ENCODE measurements around the gene CHST6. TPM values are rescaled to one million over a fixed set of nuclear protein-coding genes. Genes with fewer than 3 reads are reported as not detected.
A peak's percentile ranks its signal among the peaks of the same experiment; 100 is the strongest.

Gene CHST6
- total RNA-seq, 1 experiment from 2014 or later: 0.91 TPM

DNA sequence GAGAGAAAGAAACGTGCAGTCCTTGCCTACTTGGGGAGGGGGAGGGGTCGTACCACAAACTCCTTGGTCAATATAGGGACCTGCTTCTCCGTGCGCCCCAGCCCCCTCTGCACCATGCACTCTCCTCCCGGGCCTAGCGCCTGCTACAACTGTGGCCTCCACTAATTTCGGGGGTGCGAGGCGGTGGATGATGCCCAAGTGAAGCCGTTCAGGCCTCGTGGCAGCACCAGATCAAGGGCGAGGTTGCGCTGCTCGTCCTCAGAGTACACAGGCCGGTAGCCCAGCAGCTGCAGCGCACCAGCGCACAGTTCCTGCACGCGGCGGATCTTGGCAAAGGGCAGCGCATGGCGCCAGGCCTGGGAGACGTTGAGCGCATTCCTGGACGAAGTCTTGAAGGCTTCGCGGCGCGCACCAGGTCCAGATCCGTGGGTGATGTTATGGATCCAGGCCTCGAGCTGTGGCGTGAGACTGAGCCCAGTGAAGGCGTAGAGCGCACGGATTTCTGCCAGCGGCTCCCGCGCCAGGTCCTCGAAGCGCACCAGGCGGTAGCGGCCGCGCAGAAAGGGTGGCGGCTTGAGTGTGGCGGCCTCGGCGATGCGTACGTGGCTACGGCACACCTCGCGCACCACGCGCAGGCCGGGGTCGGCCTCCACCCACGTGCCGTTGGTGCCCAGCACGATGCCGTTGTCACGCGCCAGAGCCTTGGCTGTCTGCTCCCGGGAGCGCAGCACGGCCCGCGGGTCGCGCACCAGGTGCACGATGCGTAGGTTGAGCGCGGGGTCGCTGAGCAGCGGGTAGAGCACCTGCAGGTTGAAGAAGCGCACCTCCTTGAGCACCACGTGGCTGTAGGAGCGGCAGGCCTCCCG, 16.5 kb downstream of the CHST6 start:
- H4K20me1 ChIP-seq (ENCODE audit: low read length): no peaks in the 10 kb centered on the region
- no peak overlapping the region for H2AFZ ChIP-seq (ENCODE audit: low read length)
- no peaks in the 10 kb centered on the region for H3F3A ChIP-seq (ENCODE audit: low read length, unreplicated experiment)
- no peak overlapping the region for H3K9ac ChIP-seq (ENCODE audit: low read length)
- POLR2A ChIA-PET (ENCODE audit: unreplicated experiment): no interaction called here
- no TSS peak for BruUV-seq (replicated peaks)
- ATAC-seq: no peak
- DNase-seq: no peak
- H3K36me3 ChIP-seq (ENCODE audit: low read depth, low read length): no peaks in the 10 kb centered on the region
- TF ChIP-seq, protein P1, sequence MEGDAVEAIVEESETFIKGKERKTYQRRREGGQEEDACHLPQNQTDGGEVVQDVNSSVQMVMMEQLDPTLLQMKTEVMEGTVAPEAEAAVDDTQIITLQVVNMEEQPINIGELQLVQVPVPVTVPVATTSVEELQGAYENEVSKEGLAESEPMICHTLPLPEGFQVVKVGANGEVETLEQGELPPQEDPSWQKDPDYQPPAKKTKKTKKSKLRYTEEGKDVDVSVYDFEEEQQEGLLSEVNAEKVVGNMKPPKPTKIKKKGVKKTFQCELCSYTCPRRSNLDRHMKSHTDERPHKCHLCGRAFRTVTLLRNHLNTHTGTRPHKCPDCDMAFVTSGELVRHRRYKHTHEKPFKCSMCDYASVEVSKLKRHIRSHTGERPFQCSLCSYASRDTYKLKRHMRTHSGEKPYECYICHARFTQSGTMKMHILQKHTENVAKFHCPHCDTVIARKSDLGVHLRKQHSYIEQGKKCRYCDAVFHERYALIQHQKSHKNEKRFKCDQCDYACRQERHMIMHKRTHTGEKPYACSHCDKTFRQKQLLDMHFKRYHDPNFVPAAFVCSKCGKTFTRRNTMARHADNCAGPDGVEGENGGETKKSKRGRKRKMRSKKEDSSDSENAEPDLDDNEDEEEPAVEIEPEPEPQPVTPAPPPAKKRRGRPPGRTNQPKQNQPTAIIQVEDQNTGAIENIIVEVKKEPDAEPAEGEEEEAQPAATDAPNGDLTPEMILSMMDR (conservative IDR thresholded peaks at IDR 0.05; ENCODE audit: low read depth, low read length): no peak
- H3K4me2 ChIP-seq (ENCODE audit: low read length): peak overlapping the region; percentile 53; the same call in 1 of the 2 replicates
- no peaks in the 10 kb centered on the region for H3K9me3 ChIP-seq (ENCODE audit: low read length)
- H3K27me3 ChIP-seq (ENCODE audit: low read length): no peaks in the 10 kb centered on the region
- no peak overlapping the region for H3K4me3 ChIP-seq (ENCODE audit: low read length)
- H3K27ac ChIP-seq (ENCODE audit: low read length): no peak overlapping the region
- CTCF ChIA-PET: no interaction called here
- no peaks in the 10 kb centered on the region for H3K79me2 ChIP-seq (ENCODE audit: low read length)
- H3K9me2 ChIP-seq (replicated peaks; ENCODE audit: low read length): no peaks in the 10 kb centered on the region
- intact Hi-C loops (cut with micrococcal nuclease): no loop called here
- peaks cover 32% of the 10 kb centered on the region for H3K4me1 ChIP-seq (ENCODE audit: insufficient read depth, low read length)

DNA sequence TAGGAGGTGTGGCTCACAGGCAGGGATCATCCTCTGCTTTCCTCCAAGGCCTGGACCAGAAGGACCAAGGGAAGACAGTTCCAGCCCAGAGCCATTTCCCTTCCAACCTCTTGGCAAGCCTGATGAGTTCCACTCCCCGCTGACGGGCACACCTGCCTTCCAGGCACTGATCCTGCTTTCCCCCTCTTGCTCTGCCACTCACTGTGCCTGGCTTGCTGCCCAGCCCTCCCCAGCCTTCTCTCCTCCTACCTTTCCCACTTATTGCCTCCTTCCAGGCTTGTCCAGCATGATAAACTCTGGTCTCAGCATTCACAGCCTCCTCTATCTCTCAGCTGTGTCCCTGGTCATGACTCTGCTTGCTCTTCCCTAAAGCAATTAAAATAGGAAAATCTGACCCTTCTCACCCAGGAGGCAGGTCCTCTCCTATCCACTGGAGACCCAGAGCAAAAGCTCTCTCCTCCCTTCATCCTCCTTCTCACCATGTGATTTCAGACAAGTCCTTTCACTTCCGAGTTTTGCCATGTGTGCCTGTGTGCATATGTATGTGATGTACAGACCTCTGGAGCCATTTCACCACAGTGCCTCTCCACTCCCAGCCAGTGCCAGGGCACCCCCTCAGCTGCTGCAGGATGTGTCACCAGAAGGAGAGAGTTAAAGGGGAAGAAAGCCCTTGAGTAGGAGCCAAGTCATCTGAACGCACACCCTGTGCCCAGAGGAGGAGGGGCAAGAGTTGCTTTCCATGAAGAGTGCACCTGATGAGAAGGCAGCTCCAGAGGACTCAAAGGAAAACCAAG, 17.4 kb downstream of the CHST6 start:
- H3K27me3 ChIP-seq (ENCODE audit: low read length): no peaks in the 10 kb centered on the region
- peak overlapping the region; percentile 21; the same call in 1 of the 2 replicates for H3K27ac ChIP-seq (ENCODE audit: low read length)
- ChIA-PET POLR2A (ENCODE audit: unreplicated experiment) (no interaction called here), CTCF (no interaction called here)
- H4K20me1 ChIP-seq (ENCODE audit: low read length): no peaks in the 10 kb centered on the region
- H3K4me1 ChIP-seq (ENCODE audit: insufficient read depth, low read length): peaks cover 26% of the 10 kb centered on the region
- TF ChIP-seq, protein P1 (conservative IDR thresholded peaks at IDR 0.05; ENCODE audit: low read depth, low read length): no peak
- TF ChIP-seq EZH2 (IDR thresholded peaks at IDR 0.05; ENCODE audit: low read length, unreplicated experiment) (no peak), EZH2phosphoT487 (IDR thresholded peaks at IDR 0.05; ENCODE audit: borderline replicate concordance, low read length) (no peak)
- no peak overlapping the region for H3K9ac ChIP-seq (ENCODE audit: low read length)
- peak overlapping the region; percentile 55 for H2AFZ ChIP-seq (ENCODE audit: low read length)
- no peaks in the 10 kb centered on the region for H3K36me3 ChIP-seq (ENCODE audit: low read depth, low read length)
- no TSS peak for BruUV-seq (replicated peaks)
- no peaks in the 10 kb centered on the region for H3K79me2 ChIP-seq (ENCODE audit: low read length)
- H3K9me3 ChIP-seq (ENCODE audit: low read length): no peaks in the 10 kb centered on the region
- H3K9me2 ChIP-seq (replicated peaks; ENCODE audit: low read length): no peaks in the 10 kb centered on the region
- peak overlapping the region; percentile 53 for H3K4me2 ChIP-seq (ENCODE audit: low read length)
- DNase-seq (peak; percentile 58), ATAC-seq (peak; percentile 27)
- H3K4me3 ChIP-seq (ENCODE audit: low read length): no peak overlapping the region
- intact Hi-C loops (cut with micrococcal nuclease): no loop called here
- no peaks in the 10 kb centered on the region for H3F3A ChIP-seq (ENCODE audit: low read length, unreplicated experiment)
